Measurements from ENCODE around the gene NGRN. TPM values are rescaled to one million over a fixed set of nuclear protein-coding genes. Genes with fewer than 3 reads are reported as not detected.
A peak's percentile ranks its signal among the peaks of the same experiment; 100 is the strongest.

Gene NGRN
- total RNA-seq, 6 experiments from 2014 or later = 24.0 to 29.5 (median 26.4) TPM

GRCh38 chr15:90230071-90230494 lies 35.4 kb upstream of the NGRN start:
- H3K27ac ChIP-seq = peak overlapping the region; percentile 65 to 97 (median 90)

DNA sequence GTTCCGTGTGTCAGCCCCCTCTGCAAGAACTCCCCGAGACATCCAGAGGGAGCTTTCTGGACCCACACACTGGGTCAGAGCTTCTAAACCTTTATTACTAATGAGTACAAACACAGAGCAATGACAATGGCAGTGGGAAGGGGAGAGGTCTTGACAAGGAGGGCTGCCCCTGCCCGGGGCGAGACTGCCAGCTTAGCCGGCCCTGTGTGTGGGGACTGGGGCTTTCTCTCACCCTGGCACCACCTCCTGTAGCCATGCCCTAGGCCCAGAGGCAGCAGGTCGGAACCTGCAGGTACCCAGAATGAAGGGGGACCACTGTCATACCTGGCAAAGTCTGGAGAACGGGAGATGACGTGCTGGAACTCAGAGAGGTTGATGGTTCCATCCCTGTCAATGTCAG lies 34.9 kb upstream of the NGRN start:
- H3K27ac ChIP-seq = peak overlapping the region; percentile 65 to 97 (median 90)
- H3K4me3 ChIP-seq = no peak overlapping the region
- peaks cover 0 to 47% (median 18%) of the 10 kb centered on the region in 4 donors for H3K4me1 ChIP-seq
- intact Hi-C loops (cut with DNase I) = no loop called here
- no peaks in the 10 kb centered on the region for H3K9me3 ChIP-seq
- WGBS (ENCODE audit: insufficient coverage, low coverage, low lambda C conversion rate, missing lambda C conversion rate) = 40% methylated on average over 1 of the region's 8 CpGs
- no peaks in the 10 kb centered on the region for H3K27me3 ChIP-seq
- H3K36me3 ChIP-seq = peaks cover 5 to 45% (median 23%) of the 10 kb centered on the region in 4 donors
- TF ChIP-seq, protein P1, sequence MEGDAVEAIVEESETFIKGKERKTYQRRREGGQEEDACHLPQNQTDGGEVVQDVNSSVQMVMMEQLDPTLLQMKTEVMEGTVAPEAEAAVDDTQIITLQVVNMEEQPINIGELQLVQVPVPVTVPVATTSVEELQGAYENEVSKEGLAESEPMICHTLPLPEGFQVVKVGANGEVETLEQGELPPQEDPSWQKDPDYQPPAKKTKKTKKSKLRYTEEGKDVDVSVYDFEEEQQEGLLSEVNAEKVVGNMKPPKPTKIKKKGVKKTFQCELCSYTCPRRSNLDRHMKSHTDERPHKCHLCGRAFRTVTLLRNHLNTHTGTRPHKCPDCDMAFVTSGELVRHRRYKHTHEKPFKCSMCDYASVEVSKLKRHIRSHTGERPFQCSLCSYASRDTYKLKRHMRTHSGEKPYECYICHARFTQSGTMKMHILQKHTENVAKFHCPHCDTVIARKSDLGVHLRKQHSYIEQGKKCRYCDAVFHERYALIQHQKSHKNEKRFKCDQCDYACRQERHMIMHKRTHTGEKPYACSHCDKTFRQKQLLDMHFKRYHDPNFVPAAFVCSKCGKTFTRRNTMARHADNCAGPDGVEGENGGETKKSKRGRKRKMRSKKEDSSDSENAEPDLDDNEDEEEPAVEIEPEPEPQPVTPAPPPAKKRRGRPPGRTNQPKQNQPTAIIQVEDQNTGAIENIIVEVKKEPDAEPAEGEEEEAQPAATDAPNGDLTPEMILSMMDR (IDR thresholded peaks at IDR 0.05) = no peak
- no peak for TF ChIP-seq POLR2A (IDR thresholded peaks at IDR 0.05)
- ATAC-seq (no peak), DNase-seq (no peak)

More at GRCh38 chr15:90230071-90230494, 35.4 kb upstream of the NGRN start:
- peak; percentile 48 to 57 (median 51) for ATAC-seq
- Histone ChIP-seq H3K27me3 (no peaks in the 10 kb centered on the region), H3K9me3 (no peaks in the 10 kb centered on the region), H3K4me1 (peaks cover 0 to 46% (median 18%) of the 10 kb centered on the region in 4 donors), H3K4me3 (no peak overlapping the region), H3K36me3 (peaks cover 5 to 51% (median 26%) of the 10 kb centered on the region in 4 donors)
- TF ChIP-seq, protein P1 (IDR thresholded peaks at IDR 0.05) = peak in 1 of 4 donors; percentile 13
- TF ChIP-seq POLR2A (IDR thresholded peaks at IDR 0.05) = no peak
- peak; percentile 84 to 90 (median 89) for DNase-seq
- 36% methylated on average over 10 of the region's 12 CpGs for WGBS (ENCODE audit: insufficient coverage, low coverage, low lambda C conversion rate, missing lambda C conversion rate)
- intact Hi-C loops (cut with DNase I) = no loop called here

- DNase-seq (peak in 1 of 3 donors; percentile 46), ATAC-seq (no peak)
- Histone ChIP-seq H3K27ac (peak overlapping the region; percentile 10 to 97 (median 90)), H3K4me3 (no peak overlapping the region), H3K36me3 (peaks cover 5 to 38% (median 21%) of the 10 kb centered on the region in 4 donors), H3K9me3 (no peaks in the 10 kb centered on the region), H3K4me1 (peaks cover 0 to 47% (median 18%) of the 10 kb centered on the region in 4 donors), H3K27me3 (no peaks in the 10 kb centered on the region)
- no peak for TF ChIP-seq POLR2A (IDR thresholded peaks at IDR 0.05)
- TF ChIP-seq, protein P1 (IDR thresholded peaks at IDR 0.05) = no peak
- intact Hi-C loops (cut with DNase I) = no loop called here
- WGBS (ENCODE audit: insufficient coverage, low coverage, low lambda C conversion rate, missing lambda C conversion rate) = 47% methylated on average over 15 of the region's 27 CpGs
Observed at GRCh38 chr15:90231028-90232017, 34.1 kb upstream of the NGRN start.

DNA sequence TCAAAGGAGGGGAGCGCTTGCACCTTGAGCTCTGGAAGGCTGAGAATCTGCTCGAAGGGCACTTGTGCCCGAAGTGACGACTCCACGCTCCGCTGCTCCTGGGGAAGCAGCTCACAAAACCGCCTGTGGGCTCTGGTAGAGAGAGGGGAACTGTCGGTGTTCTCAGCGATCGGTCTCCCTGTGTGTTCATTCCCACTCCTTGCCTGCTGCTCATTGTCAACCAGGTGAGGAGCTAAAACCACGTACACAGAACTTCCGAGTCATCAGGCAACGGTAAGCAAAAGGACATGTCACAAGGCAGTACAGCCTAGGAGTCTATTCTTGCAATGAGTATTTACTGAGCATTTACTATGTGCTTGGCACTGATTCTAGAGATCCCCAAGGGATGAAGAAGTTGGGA lies 33.3 kb upstream of the NGRN start:
- peaks cover 0 to 47% (median 18%) of the 10 kb centered on the region in 4 donors for H3K4me1 ChIP-seq
- ATAC-seq = no peak
- no peaks in the 10 kb centered on the region for H3K9me3 ChIP-seq
- no peak for DNase-seq
- WGBS (ENCODE audit: insufficient coverage, low coverage, low lambda C conversion rate, missing lambda C conversion rate) = 50% methylated on average over 2 of the region's 13 CpGs
- H3K27me3 ChIP-seq = no peaks in the 10 kb centered on the region
- H3K4me3 ChIP-seq = peak overlapping the region; percentile 89 to 97 (median 92)
- H3K27ac ChIP-seq = peak overlapping the region; percentile 89 to 97 (median 90)
- intact Hi-C loops (cut with DNase I) = no loop called here
- H3K36me3 ChIP-seq = peaks cover 5 to 30% (median 16%) of the 10 kb centered on the region in 4 donors
- no peak for TF ChIP-seq POLR2A (IDR thresholded peaks at IDR 0.05)
- TF ChIP-seq, protein P1 (IDR thresholded peaks at IDR 0.05) = no peak

Data from right lobe of liver (tissue), 6 donors.